GM12878 (cell line): Measurements from ENCODE around the gene CCDC57. TPM values are rescaled to one million over a fixed set of nuclear protein-coding genes. Genes with fewer than 3 reads are reported as not detected.

Experiments
- ATAC-seq: fragments of 200-7000 bp; cut with Tn5 transposase; 3 replicates; pipeline ENCODE4 v1.9.1; 2020; ENCODE audit warnings: mild to moderate bottlenecking, moderate library complexity
- BruUV-seq: library from RNA; stranded (reverse); fragments of 400-500 nt; replicated peaks from 2 replicates; lab custom pipeline; 2021; lab: Mats Ljungman, UMichigan
- CTCF ChIA-PET: fragments of 300-600 bp; sonication (Branson Sonifier 250); formaldehyde crosslinking; extraction: SDS; loops from one replicate; lab custom pipeline; 2021; ENCODE audit warnings: inconsistent platforms; lab: Yijun Ruan, JAX
- POLR2A ChIA-PET: fragments of 350-600 bp; formaldehyde crosslinking; extraction: SDS; loops from one replicate; lab custom pipeline; 2021; ENCODE audit warnings: inconsistent platforms; lab: Charles Lee
- RAD21 ChIA-PET: fragments of 300-600 bp; sonication (Branson Sonifier 250); formaldehyde crosslinking; loops from one replicate; lab custom pipeline; 2023; ENCODE audit warnings: antibody characterized with exemption; ENCODE audit not compliant: unreplicated experiment; lab: Charles Lee
- SMC1A ChIA-PET: fragments of 300-600 bp; sonication (Branson Sonifier 250); formaldehyde crosslinking; loops from one replicate; lab custom pipeline; 2023; ENCODE audit not compliant: unreplicated experiment, uncharacterized antibody; lab: Charles Lee
- DNase-seq: peaks from one replicate; pipeline ENCODE4 v3.0.0-alpha.2; 2011; ENCODE audit warnings: low read depth, low spot score
- FAIRE-seq: peaks from 3 replicates; lab custom pipeline; 2011; peaks lifted over from hg19 to GRCh38; lab: Jason Lieb, UNC
- H2AFZ ChIP-seq: 2 replicates; pipeline ENCODE4 v1.6.0; 2011; ENCODE audit warnings: low read depth, low read length, control low read depth; ENCODE audit not compliant: control insufficient read depth
- H3K27ac ChIP-seq: 2 replicates; pipeline ENCODE4 v1.5.1; 2011; ENCODE audit warnings: control low read depth; ENCODE audit not compliant: control insufficient read depth, insufficient read depth
- H3K27me3 ChIP-seq, 2 experiments: replicated peaks in 1 of 2; 2 replicates each; pipeline versions ENCODE4 v1.6.0 to v1.6.1; 2011; ENCODE audit warnings: low read length in 1 of 2; ENCODE audit not compliant: control insufficient read depth in 2 of 2, insufficient read depth in 2 of 2
- H3K36me3 ChIP-seq, 2 experiments: 2 replicates each; pipeline ENCODE4 v1.5.1; 2011; ENCODE audit warnings: low read length in 1 of 2; ENCODE audit not compliant: control insufficient read depth in 2 of 2, insufficient read depth in 2 of 2
- H3K4me1 ChIP-seq: 2 replicates; pipeline ENCODE4 v1.6.1; 2011; ENCODE audit warnings: mild to moderate bottlenecking, low read length, moderate library complexity, mixed read lengths; ENCODE audit not compliant: control insufficient read depth, insufficient read depth
- H3K4me2 ChIP-seq: 2 replicates; pipeline ENCODE4 v1.6.0; 2011; ENCODE audit warnings: control low read depth; ENCODE audit not compliant: control insufficient read depth, insufficient read depth
- H3K4me3 ChIP-seq: fragments of 200-600 bp; sonication (generic); 2 replicates; pipeline ENCODE4 v1.5.1; 2016
- H3K79me2 ChIP-seq: 2 replicates; pipeline ENCODE4 v1.6.0; 2011; ENCODE audit warnings: low read length; ENCODE audit not compliant: control insufficient read depth, insufficient read depth
- H3K9ac ChIP-seq: 2 replicates; pipeline ENCODE4 v1.8.0; 2011; ENCODE audit warnings: low read length, control low read depth, mixed read lengths; ENCODE audit not compliant: control insufficient read depth, insufficient read depth
- H3K9me3 ChIP-seq: replicated peaks from 3 replicates; pipeline ENCODE4 v1.5.1; 2011; ENCODE audit warnings: mild to moderate bottlenecking, low read length; ENCODE audit not compliant: control insufficient read depth, insufficient read depth
- H4K20me1 ChIP-seq: 2 replicates; pipeline ENCODE4 v1.6.0; 2011; ENCODE audit not compliant: control insufficient read depth, insufficient read depth
- ATF2 ChIP-seq: IDR thresholded peaks from 2 replicates; pipeline ENCODE4 v1.6.1; 2012; ENCODE audit warnings: low read length, inconsistent platforms
- POLR2A ChIP-seq: IDR thresholded peaks from 2 replicates; pipeline ENCODE4 v1.6.1; 2011; ENCODE audit warnings: low read depth, mild to moderate bottlenecking, low read length
- YY1 ChIP-seq: IDR thresholded peaks from 2 replicates; pipeline ENCODE4 v1.6.1; 2011; ENCODE audit warnings: low read depth, mild to moderate bottlenecking, low read length
- WGBS: methylation state at CpG from one replicate; pipeline ENCODE4 v1.1.6; 2016; ENCODE audit warnings: low lambda C conversion rate; ENCODE audit not compliant: insufficient replicate concordance, insufficient coverage; ENCODE audit errors: missing lambda C conversion rate; 5-methylcytosine and 5-hydroxymethylcytosine counted together
- in situ Hi-C: fragments of 300-500 bp; cut with MboI; formaldehyde crosslinking; loops from 9 replicates; pipeline ENCODE4 v1.14.3; 2018; ENCODE audit warnings: mixed read lengths
- intact Hi-C: fragments of 100-400 bp; cut with micrococcal nuclease; formaldehyde crosslinking; loops from one replicate; pipeline ENCODE4 v1.14.2; 2022; ENCODE audit not compliant: unreplicated experiment
- polyA plus RNA-seq, 11 experiments: library from polyadenylated mRNA; depleted of rRNA in 4 of 11; unstranded in 6 of 11; stranded (reverse) in 5 of 11; fragments of >200 nt; fragmentation: Nextera tagmentation in 4 of 11; fragmentation: Illumina TruSeq in 1 of 11; extraction: Ambion mirVana in 4 of 11; extraction: Trizol in 1 of 11; gene quantifications; 1 replicate in 1 of 11; 2 replicates in 10 of 11; pipeline versions ENCODE4 v1.2.1 to v1.2.3, GENCODE V29; 2011 to 2016; ENCODE audit warnings: inconsistent platforms in 2 of 11, missing spikeins in 2 of 11, low read depth in 1 of 11
- total RNA-seq, 4 experiments: library from RNA; depleted of rRNA in 3 of 4; stranded (reverse); fragments of >200 nt in 3 of 4; fragmentation: Illumina TruSeq in 1 of 4; extraction: Trizol in 1 of 4; gene quantifications; 2 replicates each; pipeline versions ENCODE4 v1.2.1 to v1.2.3, GENCODE V29; 2013 to 2021
- TF ChIP-seq, protein P1 (sequence below): fragments of 450-650 bp; conservative IDR thresholded peaks from 2 replicates; pipeline ENCODE4 v1.6.1; 2017; ENCODE audit warnings: mild to moderate bottlenecking, moderate library complexity

CCDC57 gene
- total and polyA plus RNA-seq, 10 of the 15 experiments (the other 5 are each of a cell fraction or from before 2014, with no cell fraction given) = 5.4 to 123 (median 45.8) TPM

DNA sequence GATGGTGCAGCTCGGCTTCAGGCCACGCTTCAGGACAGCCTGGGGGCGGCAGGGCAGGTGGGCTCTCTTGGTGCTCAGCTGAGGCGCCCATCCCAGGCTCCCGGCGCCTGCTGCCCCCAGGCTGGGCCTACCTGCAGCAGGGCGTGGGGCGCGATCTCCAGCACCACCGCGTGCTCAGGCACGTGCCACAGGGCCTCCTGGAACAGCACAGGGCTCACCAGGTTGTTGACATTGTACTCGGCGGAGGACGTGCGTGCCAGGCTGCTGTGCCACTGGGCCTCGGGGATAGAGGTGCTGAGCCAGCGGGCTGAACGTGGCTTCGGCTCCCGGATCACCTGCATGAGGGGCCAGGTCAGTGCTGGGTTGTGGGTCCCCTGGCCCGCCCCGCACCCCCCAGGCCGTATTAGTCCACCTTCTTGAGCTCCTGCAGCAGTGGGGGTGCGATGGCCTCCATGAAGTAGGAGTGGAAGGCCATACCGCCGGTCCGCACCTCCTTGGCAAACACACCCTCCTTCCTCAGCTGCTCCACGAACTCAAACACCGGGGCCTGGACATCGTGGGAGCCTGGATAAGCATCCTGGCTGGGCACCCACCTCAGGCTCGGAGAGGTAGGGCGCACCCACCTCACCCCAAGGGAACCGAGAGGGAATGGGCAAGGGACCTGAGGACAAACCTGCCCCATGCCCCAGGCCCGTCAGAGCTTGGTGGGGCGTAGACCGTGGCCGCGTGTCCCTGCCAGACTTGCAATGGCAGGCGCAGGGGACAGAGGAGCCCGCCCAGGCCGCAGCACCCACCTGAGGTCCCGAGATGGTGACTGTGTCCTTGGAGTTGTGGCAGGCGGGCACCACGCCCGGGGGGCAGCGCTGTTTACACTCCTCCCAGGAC, 123.6 kb downstream of the CCDC57 start:
- SMC1A ChIA-PET = no interaction called here
- H2AFZ ChIP-seq = no peak overlapping the region
- H4K20me1 ChIP-seq = no peaks in the 10 kb centered on the region
- no peak overlapping the region for H3K4me3 ChIP-seq
- no TSS peak for BruUV-seq
- intact Hi-C loops = no loop called here
- no peaks in the 10 kb centered on the region; the same call in 1 of the 2 replicates for H3K79me2 ChIP-seq
- H3K4me1 ChIP-seq = no peaks in the 10 kb centered on the region
- no peak for DNase-seq
- 94% methylated on average over 40 of the region's 47 CpGs for WGBS
- POLR2A ChIA-PET = interaction anchor here (0.5 kb wide), 2 partner anchors 183 to 494 kb away, joined by 3 read pairs; no protein-coding TSS in a partner anchor
- no peak overlapping the region for H3K27ac ChIP-seq
- no peak overlapping the region for H3K9ac ChIP-seq
- FAIRE-seq = no peak
- peaks cover 14 to 81% of the 10 kb centered on the region in 2 experiments for H3K36me3 ChIP-seq
- CTCF ChIA-PET = no interaction called here
- no peaks in the 10 kb centered on the region for H3K9me3 ChIP-seq
- no peaks in the 10 kb centered on the region for H3K27me3 ChIP-seq
- in situ Hi-C loops = no loop called here
- H3K4me2 ChIP-seq = no peak overlapping the region
- RAD21 ChIA-PET = no interaction called here
- no peak for ATAC-seq
- TF ChIP-seq, protein P1, sequence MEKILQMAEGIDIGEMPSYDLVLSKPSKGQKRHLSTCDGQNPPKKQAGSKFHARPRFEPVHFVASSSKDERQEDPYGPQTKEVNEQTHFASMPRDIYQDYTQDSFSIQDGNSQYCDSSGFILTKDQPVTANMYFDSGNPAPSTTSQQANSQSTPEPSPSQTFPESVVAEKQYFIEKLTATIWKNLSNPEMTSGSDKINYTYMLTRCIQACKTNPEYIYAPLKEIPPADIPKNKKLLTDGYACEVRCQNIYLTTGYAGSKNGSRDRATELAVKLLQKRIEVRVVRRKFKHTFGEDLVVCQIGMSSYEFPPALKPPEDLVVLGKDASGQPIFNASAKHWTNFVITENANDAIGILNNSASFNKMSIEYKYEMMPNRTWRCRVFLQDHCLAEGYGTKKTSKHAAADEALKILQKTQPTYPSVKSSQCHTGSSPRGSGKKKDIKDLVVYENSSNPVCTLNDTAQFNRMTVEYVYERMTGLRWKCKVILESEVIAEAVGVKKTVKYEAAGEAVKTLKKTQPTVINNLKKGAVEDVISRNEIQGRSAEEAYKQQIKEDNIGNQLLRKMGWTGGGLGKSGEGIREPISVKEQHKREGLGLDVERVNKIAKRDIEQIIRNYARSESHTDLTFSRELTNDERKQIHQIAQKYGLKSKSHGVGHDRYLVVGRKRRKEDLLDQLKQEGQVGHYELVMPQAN = no peak
- TF ChIP-seq ATF2 = no peak
- TF ChIP-seq YY1 = no peak
- peak; percentile 60 for TF ChIP-seq POLR2A
